ENCODE measurements around the gene CELF2.

Gene CELF2

GRCh38 chr10:11112718-11113117, 95.0 kb downstream of the CELF2 start:
- H3K4me3 ChIP-seq (ENCODE audit: low read depth, low read length), result no peak overlapping the region
- DNase-seq (ENCODE audit: low read depth, low spot score), result no peak
- in situ Hi-C loops (cut with HindIII; ENCODE audit: low sequenced_read_pairs), result no loop called here
- TF ChIP-seq CTCF (IDR thresholded peaks at IDR 0.05; ENCODE audit: low read depth, low read length), result no peak

- H3K4me3 ChIP-seq (ENCODE audit: low read depth, low read length), result no peak overlapping the region
- in situ Hi-C loops (cut with HindIII; ENCODE audit: low sequenced_read_pairs), result no loop called here
- TF ChIP-seq CTCF (IDR thresholded peaks at IDR 0.05; ENCODE audit: low read depth, low read length), result no peak
- DNase-seq (ENCODE audit: low read depth, low spot score), result no peak
Observed at GRCh38 chr10:11113156-11113555, 95.5 kb downstream of the CELF2 start.

DNA sequence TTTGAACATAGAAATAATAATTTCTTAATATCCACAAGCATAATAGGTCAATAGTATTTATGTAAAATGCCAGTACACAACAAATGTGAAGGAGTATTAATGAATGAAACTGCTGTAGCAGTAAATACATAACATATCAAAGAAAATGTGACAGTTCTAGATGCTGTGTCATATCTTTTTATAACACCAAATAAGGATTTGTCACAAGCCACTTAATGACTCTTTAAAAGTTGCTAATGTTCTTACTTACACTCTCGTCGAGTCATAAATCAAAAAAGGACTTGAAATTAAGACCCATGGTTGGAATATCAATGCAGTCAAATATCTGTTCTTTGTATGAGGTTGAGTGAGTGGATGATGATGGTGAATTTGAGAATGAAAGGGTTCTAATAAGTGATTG, 96.6 kb downstream of the CELF2 start:
- no peak overlapping the region for H3K4me3 ChIP-seq (ENCODE audit: low read depth, low read length)
- TF ChIP-seq CTCF (IDR thresholded peaks at IDR 0.05; ENCODE audit: low read depth, low read length), result no peak
- DNase-seq (ENCODE audit: low read depth, low spot score), result no peak
- in situ Hi-C loops (cut with HindIII; ENCODE audit: low sequenced_read_pairs), result no loop called here

DNA sequence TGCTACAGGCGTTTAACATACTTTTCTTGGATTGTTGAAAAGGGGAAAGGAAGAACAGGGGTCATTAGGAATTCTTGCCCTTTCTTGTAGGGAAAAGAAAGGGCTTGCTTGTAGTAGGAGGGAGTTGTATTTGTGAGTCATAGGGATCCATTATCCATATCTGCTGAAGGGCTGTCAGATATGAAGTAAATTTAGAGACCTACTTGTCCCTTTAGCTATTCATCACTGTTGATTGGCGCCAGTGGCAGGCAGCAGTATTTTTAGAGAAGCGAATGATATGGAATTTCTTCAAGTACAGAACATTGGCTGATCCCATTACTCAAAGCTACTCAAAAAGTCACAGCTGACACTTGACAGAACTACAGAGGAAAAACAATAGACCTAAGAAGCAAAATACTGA, 97.7 kb downstream of the CELF2 start:
- no peak for DNase-seq (ENCODE audit: low read depth, low spot score)
- in situ Hi-C loops (cut with HindIII; ENCODE audit: low sequenced_read_pairs), result no loop called here
- no peak for TF ChIP-seq CTCF (IDR thresholded peaks at IDR 0.05; ENCODE audit: low read depth, low read length)

GRCh38 chr10:11116361-11116760, 98.7 kb downstream of the CELF2 start:
- no peak for DNase-seq (ENCODE audit: low read depth, low spot score)
- TF ChIP-seq CTCF (IDR thresholded peaks at IDR 0.05; ENCODE audit: low read depth, low read length), result no peak
- H3K4me3 ChIP-seq (ENCODE audit: low read depth, low read length), result no peak overlapping the region
- in situ Hi-C loops (cut with HindIII; ENCODE audit: low sequenced_read_pairs), result no loop called here

More for the DNA sequence above, 97.7 kb downstream of the CELF2 start:
- H3K4me3 ChIP-seq (ENCODE audit: low read depth, low read length), result no peak overlapping the region

GRCh38 chr10:11116817-11117216, 99.1 kb downstream of the CELF2 start:
- in situ Hi-C loops (cut with HindIII; ENCODE audit: low sequenced_read_pairs), result no loop called here
- H3K4me3 ChIP-seq (ENCODE audit: low read depth, low read length), result no peak overlapping the region
- DNase-seq (ENCODE audit: low read depth, low spot score), result no peak
- no peak for TF ChIP-seq CTCF (IDR thresholded peaks at IDR 0.05; ENCODE audit: low read depth, low read length)

DNA sequence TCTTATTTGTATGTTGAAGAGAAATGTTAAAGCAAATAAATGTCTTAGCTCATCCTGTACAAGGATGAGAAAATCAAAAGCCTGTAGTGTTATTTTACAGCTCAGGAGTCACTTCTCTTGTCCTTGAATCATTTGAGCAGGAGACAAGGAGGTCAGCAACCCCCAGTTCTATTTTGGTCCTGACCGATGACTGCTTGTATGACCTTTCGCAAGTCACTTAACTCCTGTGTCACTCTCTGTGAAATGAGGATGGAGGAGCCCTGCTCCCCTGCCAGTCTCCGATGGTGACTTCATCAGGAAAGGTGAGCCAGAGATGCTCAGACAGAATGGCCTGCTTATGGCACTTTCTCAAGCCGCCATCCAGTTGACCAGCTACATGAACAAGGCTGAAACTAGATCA, 101.0 kb downstream of the CELF2 start:
- no peak for DNase-seq (ENCODE audit: low read depth, low spot score)
- H3K4me3 ChIP-seq (ENCODE audit: low read depth, low read length), result no peak overlapping the region
- no peak for TF ChIP-seq CTCF (IDR thresholded peaks at IDR 0.05; ENCODE audit: low read depth, low read length)
- in situ Hi-C loops (cut with HindIII; ENCODE audit: low sequenced_read_pairs), result no loop called here

Data from astrocyte of the spinal cord (primary cell).